ENCODE measurements around the gene SEC31A.
"Not testable (repeated sequence)": the region's sequence is repeated elsewhere in the genome, so short reads cannot be mapped to it uniquely, and the experiment has no call there.

The SEC31A gene

GRCh38 chr4:82890901-82891706 lies at the start of gene SEC31A:
Gene SEC31A, minus strand, starts transcription at chr4:82891153. Its CDS starts 9,217 bp downstream, at chr4:82881936.
- Histone ChIP-seq H3K27ac (ENCODE audit: low read depth, low read length) (peak within 1 kb of the TSS; percentile 97), H3K36me3 (ENCODE audit: insufficient read depth, low read length) (peaks cover 33% of the 10 kb centered on the region), H2AFZ (ENCODE audit: low read length, unreplicated experiment) (peak within 1 kb of the TSS; percentile 64), H3K79me2 (ENCODE audit: control insufficient read depth, insufficient read depth, low read length, unreplicated experiment) (peaks cover 78% of the 10 kb centered on the region), H3K4me3 (ENCODE audit: low read depth, low read length) (peak within 1 kb of the TSS; percentile 99), H3K4me1 (ENCODE audit: control insufficient read depth, insufficient read depth, low read length, unreplicated experiment) (peaks cover 45% of the 10 kb centered on the region), H3K27me3 (ENCODE audit: insufficient read depth, low read length) (no peaks in the 10 kb centered on the region)

GRCh38 chr4:82939414-82939813 lies 48.5 kb upstream of the SEC31A start:
- no peaks in the 10 kb centered on the region for H3K27me3 ChIP-seq (ENCODE audit: insufficient read depth, low read length)
- peaks cover 19% of the 10 kb centered on the region for H3K36me3 ChIP-seq (ENCODE audit: insufficient read depth, low read length)

GRCh38 chr4:82934441-82934840 lies 43.5 kb upstream of the SEC31A start:
- Histone ChIP-seq H3K27ac (ENCODE audit: low read depth, low read length) (no peak overlapping the region), H3K79me2 (ENCODE audit: control insufficient read depth, insufficient read depth, low read length, unreplicated experiment) (no peaks in the 10 kb centered on the region), H3K27me3 (ENCODE audit: insufficient read depth, low read length) (no peaks in the 10 kb centered on the region), H3K4me1 (ENCODE audit: control insufficient read depth, insufficient read depth, low read length, unreplicated experiment) (no peaks in the 10 kb centered on the region), H3K4me3 (ENCODE audit: low read depth, low read length) (no peak overlapping the region), H3K36me3 (ENCODE audit: insufficient read depth, low read length) (peaks cover 25% of the 10 kb centered on the region), H2AFZ (ENCODE audit: low read length, unreplicated experiment) (no peak overlapping the region)

More at GRCh38 chr4:82939414-82939813, 48.5 kb upstream of the SEC31A start:
- H3K27ac ChIP-seq (ENCODE audit: low read depth, low read length) = no peak overlapping the region
- no peaks in the 10 kb centered on the region for H3K79me2 ChIP-seq (ENCODE audit: control insufficient read depth, insufficient read depth, low read length, unreplicated experiment)
- H3K4me1 ChIP-seq (ENCODE audit: control insufficient read depth, insufficient read depth, low read length, unreplicated experiment) = no peaks in the 10 kb centered on the region
- no peak overlapping the region for H3K4me3 ChIP-seq (ENCODE audit: low read depth, low read length)
- H2AFZ ChIP-seq (ENCODE audit: low read length, unreplicated experiment) = no peak overlapping the region

GRCh38 chr4:82930848-82931755 lies 40.1 kb upstream of the SEC31A start:
- H3K27ac ChIP-seq (ENCODE audit: low read depth, low read length) = no peak overlapping the region
- H3K36me3 ChIP-seq (ENCODE audit: insufficient read depth, low read length) = peaks cover 19% of the 10 kb centered on the region

GRCh38 chr4:82921795-82922194 lies 30.8 kb upstream of the SEC31A start:
- peaks cover 9% of the 10 kb centered on the region; the same call in 1 of the 2 replicates for H3K36me3 ChIP-seq (ENCODE audit: insufficient read depth, low read length)
- no peaks in the 10 kb centered on the region for H3K79me2 ChIP-seq (ENCODE audit: control insufficient read depth, insufficient read depth, low read length, unreplicated experiment)

More at GRCh38 chr4:82930848-82931755, 40.1 kb upstream of the SEC31A start:
- Histone ChIP-seq H3K4me1 (ENCODE audit: control insufficient read depth, insufficient read depth, low read length, unreplicated experiment) (no peaks in the 10 kb centered on the region), H3K27me3 (ENCODE audit: insufficient read depth, low read length) (no peaks in the 10 kb centered on the region), H3K79me2 (ENCODE audit: control insufficient read depth, insufficient read depth, low read length, unreplicated experiment) (no peaks in the 10 kb centered on the region), H2AFZ (ENCODE audit: low read length, unreplicated experiment) (no peak overlapping the region), H3K4me3 (ENCODE audit: low read depth, low read length) (no peak overlapping the region)

GRCh38 chr4:82919386-82919785 lies 28.4 kb upstream of the SEC31A start:
- no peaks in the 10 kb centered on the region for H3K27me3 ChIP-seq (ENCODE audit: insufficient read depth, low read length)
- peaks cover 9% of the 10 kb centered on the region; the same call in 1 of the 2 replicates for H3K36me3 ChIP-seq (ENCODE audit: insufficient read depth, low read length)
- no peaks in the 10 kb centered on the region for H3K4me1 ChIP-seq (ENCODE audit: control insufficient read depth, insufficient read depth, low read length, unreplicated experiment)
- no peak overlapping the region for H3K27ac ChIP-seq (ENCODE audit: low read depth, low read length)
- no peaks in the 10 kb centered on the region for H3K79me2 ChIP-seq (ENCODE audit: control insufficient read depth, insufficient read depth, low read length, unreplicated experiment)
- H3K4me3 ChIP-seq (ENCODE audit: low read depth, low read length) = no peak overlapping the region
- no peak overlapping the region for H2AFZ ChIP-seq (ENCODE audit: low read length, unreplicated experiment)

More at GRCh38 chr4:82921795-82922194, 30.8 kb upstream of the SEC31A start:
- no peak overlapping the region for H3K4me3 ChIP-seq (ENCODE audit: low read depth, low read length)
- H2AFZ ChIP-seq (ENCODE audit: low read length, unreplicated experiment) = no peak overlapping the region
- H3K27ac ChIP-seq (ENCODE audit: low read depth, low read length) = no peak overlapping the region
- no peaks in the 10 kb centered on the region for H3K27me3 ChIP-seq (ENCODE audit: insufficient read depth, low read length)
- H3K4me1 ChIP-seq (ENCODE audit: control insufficient read depth, insufficient read depth, low read length, unreplicated experiment) = no peaks in the 10 kb centered on the region

GRCh38 chr4:82918091-82918490 lies 27.1 kb upstream of the SEC31A start:
- H3K27ac ChIP-seq (ENCODE audit: low read depth, low read length) = no peak overlapping the region
- no peaks in the 10 kb centered on the region for H3K79me2 ChIP-seq (ENCODE audit: control insufficient read depth, insufficient read depth, low read length, unreplicated experiment)
- no peaks in the 10 kb centered on the region for H3K27me3 ChIP-seq (ENCODE audit: insufficient read depth, low read length)
- H3K4me3 ChIP-seq (ENCODE audit: low read depth, low read length) = no peak overlapping the region
- no peak overlapping the region for H2AFZ ChIP-seq (ENCODE audit: low read length, unreplicated experiment)
- H3K36me3 ChIP-seq (ENCODE audit: insufficient read depth, low read length) = peaks cover 9% of the 10 kb centered on the region; the same call in 1 of the 2 replicates
- H3K4me1 ChIP-seq (ENCODE audit: control insufficient read depth, insufficient read depth, low read length, unreplicated experiment) = peaks cover 4% of the 10 kb centered on the region

- not testable (repeated sequence) for H2AFZ ChIP-seq (ENCODE audit: low read length, unreplicated experiment); H3K4me1 ChIP-seq (ENCODE audit: control insufficient read depth, insufficient read depth, low read length, unreplicated experiment); H3K27me3 ChIP-seq (ENCODE audit: insufficient read depth, low read length); H3K36me3 ChIP-seq (ENCODE audit: insufficient read depth, low read length); H3K79me2 ChIP-seq (ENCODE audit: control insufficient read depth, insufficient read depth, low read length, unreplicated experiment); H3K4me3 ChIP-seq (ENCODE audit: low read depth, low read length); H3K27ac ChIP-seq (ENCODE audit: low read depth, low read length)
Observed at GRCh38 chr4:82913968-82914367, 23.0 kb upstream of the SEC31A start.

- Histone ChIP-seq H3K36me3 (ENCODE audit: insufficient read depth, low read length) (peaks cover 9% of the 10 kb centered on the region; the same call in 1 of the 2 replicates), H3K4me1 (ENCODE audit: control insufficient read depth, insufficient read depth, low read length, unreplicated experiment) (peaks cover 5% of the 10 kb centered on the region), H2AFZ (ENCODE audit: low read length, unreplicated experiment) (no peak overlapping the region), H3K4me3 (ENCODE audit: low read depth, low read length) (no peak overlapping the region), H3K79me2 (ENCODE audit: control insufficient read depth, insufficient read depth, low read length, unreplicated experiment) (no peaks in the 10 kb centered on the region), H3K27me3 (ENCODE audit: insufficient read depth, low read length) (no peaks in the 10 kb centered on the region), H3K27ac (ENCODE audit: low read depth, low read length) (no peak overlapping the region)
Observed at GRCh38 chr4:82913305-82913704, 22.4 kb upstream of the SEC31A start.

GRCh38 chr4:82909326-82909725 lies 18.4 kb upstream of the SEC31A start:
- no peaks in the 10 kb centered on the region for H3K36me3 ChIP-seq (ENCODE audit: insufficient read depth, low read length)
- no peak overlapping the region for H3K4me3 ChIP-seq (ENCODE audit: low read depth, low read length)
- H3K4me1 ChIP-seq (ENCODE audit: control insufficient read depth, insufficient read depth, low read length, unreplicated experiment) = peaks cover 17% of the 10 kb centered on the region
- no peaks in the 10 kb centered on the region for H3K79me2 ChIP-seq (ENCODE audit: control insufficient read depth, insufficient read depth, low read length, unreplicated experiment)
- no peak overlapping the region for H2AFZ ChIP-seq (ENCODE audit: low read length, unreplicated experiment)
- H3K27ac ChIP-seq (ENCODE audit: low read depth, low read length) = no peak overlapping the region
- no peaks in the 10 kb centered on the region for H3K27me3 ChIP-seq (ENCODE audit: insufficient read depth, low read length)
